ENCODE measurements around the gene SLC8B1.

SLC8B1 gene

GRCh38 chr12:113273053-113273725 lies 61.7 kb downstream of the SLC8B1 start:
- FAIRE-seq (no peak), DNase-seq (ENCODE audit: insufficient read length, low spot score) (no peak)

GRCh38 chr12:113271853-113272561 lies 62.9 kb downstream of the SLC8B1 start:
- FAIRE-seq = peak; percentile 49
- peak; percentile 71 for DNase-seq (ENCODE audit: insufficient read length, low spot score)

GRCh38 chr12:113271466-113271852 lies 63.5 kb downstream of the SLC8B1 start:
- no peak for DNase-seq (ENCODE audit: insufficient read length, low spot score)
- FAIRE-seq = no peak

GRCh38 chr12:113270709-113271009 lies 64.2 kb downstream of the SLC8B1 start:
- FAIRE-seq (no peak), DNase-seq (ENCODE audit: insufficient read length, low spot score) (no peak)

- no peak for FAIRE-seq
- DNase-seq (ENCODE audit: insufficient read length, low spot score) = no peak
Observed at GRCh38 chr12:113269257-113269943, 65.5 kb downstream of the SLC8B1 start.

- FAIRE-seq (no peak), DNase-seq (ENCODE audit: insufficient read length, low spot score) (no peak)
Observed at GRCh38 chr12:113268621-113269020, 66.3 kb downstream of the SLC8B1 start.

GRCh38 chr12:113268136-113268535 lies 66.8 kb downstream of the SLC8B1 start:
- FAIRE-seq (no peak), DNase-seq (ENCODE audit: insufficient read length, low spot score) (no peak)

GRCh38 chr12:113267621-113268020 lies 67.3 kb downstream of the SLC8B1 start:
- DNase-seq (ENCODE audit: insufficient read length, low spot score) (no peak), FAIRE-seq (peak; percentile 49)

- DNase-seq (ENCODE audit: insufficient read length, low spot score) (no peak), FAIRE-seq (no peak)
Observed at GRCh38 chr12:113266106-113266895, 68.6 kb downstream of the SLC8B1 start.

- no peak for FAIRE-seq
- DNase-seq (ENCODE audit: insufficient read length, low spot score) = no peak
Observed at GRCh38 chr12:113263431-113263963, 71.4 kb downstream of the SLC8B1 start.

GRCh38 chr12:113262710-113263109 lies 72.2 kb downstream of the SLC8B1 start:
- FAIRE-seq (no peak), DNase-seq (ENCODE audit: insufficient read length, low spot score) (no peak)

- DNase-seq (ENCODE audit: insufficient read length, low spot score) (no peak), FAIRE-seq (no peak)
Observed at GRCh38 chr12:113261847-113262470, 73.0 kb downstream of the SLC8B1 start.

- DNase-seq (ENCODE audit: insufficient read length, low spot score) (no peak), FAIRE-seq (no peak)
Observed at GRCh38 chr12:113260636-113261300, 74.1 kb downstream of the SLC8B1 start.

- FAIRE-seq (no peak), DNase-seq (ENCODE audit: insufficient read length, low spot score) (no peak)
Observed at GRCh38 chr12:113260127-113260526, 74.8 kb downstream of the SLC8B1 start.

GRCh38 chr12:113257564-113257963 lies 77.3 kb downstream of the SLC8B1 start:
- FAIRE-seq (no peak), DNase-seq (ENCODE audit: insufficient read length, low spot score) (no peak)

GRCh38 chr12:113254298-113254697 lies 80.6 kb downstream of the SLC8B1 start:
- FAIRE-seq (no peak), DNase-seq (ENCODE audit: insufficient read length, low spot score) (no peak)

GRCh38 chr12:113253532-113254285 lies 81.2 kb downstream of the SLC8B1 start:
- FAIRE-seq = no peak
- DNase-seq (ENCODE audit: insufficient read length, low spot score) = no peak

- no peak for DNase-seq (ENCODE audit: insufficient read length, low spot score)
Observed at GRCh38 chr12:113252494-113252893, 82.4 kb downstream of the SLC8B1 start.

GRCh38 chr12:113251404-113252070 lies 83.4 kb downstream of the SLC8B1 start:
- FAIRE-seq (no peak), DNase-seq (ENCODE audit: insufficient read length, low spot score) (no peak)

More at GRCh38 chr12:113252494-113252893, 82.4 kb downstream of the SLC8B1 start:
- FAIRE-seq = no peak

Data from HTR-8/SVneo (cell line).